HG03457 (cell line): ENCODE results near the gene EMP2.
"Not testable (repeated sequence)": the region's sequence is repeated elsewhere in the genome, so short reads cannot be mapped to it uniquely, and the experiment has no call there.

Experiments
- ATAC-seq: cut with Tn5 transposase; IDR thresholded peaks from one replicate; pipeline ENCODE4 v1.9.1; 2021; ENCODE audit warnings: moderate number of reproducible peaks; ENCODE audit not compliant: unreplicated experiment

EMP2 gene

GRCh38 chr16:10522966-10523365, 57.4 kb downstream of the EMP2 start:
- no peak for ATAC-seq

- ATAC-seq = no peak
Measured at GRCh38 chr16:10521681-10522274, 58.6 kb downstream of the EMP2 start.

GRCh38 chr16:10520869-10521578, 59.4 kb downstream of the EMP2 start:
- ATAC-seq = no peak

GRCh38 chr16:10519929-10520868, 60.2 kb downstream of the EMP2 start:
- ATAC-seq = no peak

- ATAC-seq = no peak
Measured at GRCh38 chr16:10519297-10519696, 61.1 kb downstream of the EMP2 start.

- ATAC-seq = no peak
Measured at GRCh38 chr16:10518479-10519041, 61.8 kb downstream of the EMP2 start.

GRCh38 chr16:10517868-10518267, 62.5 kb downstream of the EMP2 start:
- ATAC-seq = no peak

- ATAC-seq = no peak
Measured at GRCh38 chr16:10514369-10515055, 65.9 kb downstream of the EMP2 start.

- ATAC-seq = no peak
Measured at GRCh38 chr16:10511829-10512228, 68.6 kb downstream of the EMP2 start.

GRCh38 chr16:10510279-10510678, 70.1 kb downstream of the EMP2 start:
- ATAC-seq = no peak

- ATAC-seq = peak; percentile 52
Measured at GRCh38 chr16:10509534-10510025, 70.8 kb downstream of the EMP2 start.

- not testable (repeated sequence) for ATAC-seq
Measured at GRCh38 chr16:10505286-10505685, 75.1 kb downstream of the EMP2 start.

GRCh38 chr16:10504404-10504885, 76.0 kb downstream of the EMP2 start:
- no peak for ATAC-seq

GRCh38 chr16:10502776-10503175, 77.6 kb downstream of the EMP2 start:
- no peak for ATAC-seq

- no peak for ATAC-seq
Measured at GRCh38 chr16:10501016-10501607, 79.3 kb downstream of the EMP2 start.

- no peak for ATAC-seq
Measured at GRCh38 chr16:10500582-10500981, 79.8 kb downstream of the EMP2 start.

- no peak for ATAC-seq
Measured at GRCh38 chr16:10497132-10498101, 83.0 kb downstream of the EMP2 start.

GRCh38 chr16:10495031-10495345, 85.4 kb downstream of the EMP2 start:
- ATAC-seq = no peak
